K562 (cell line): ENCODE results near the gene TSHZ1. TPM values are rescaled to one million over a fixed set of nuclear protein-coding genes. Genes with fewer than 3 reads are reported as not detected.

ENCODE experiments used
- ATAC-seq: fragments of 200-7000 bp; cut with Tn5 transposase; 3 replicates; pipeline ENCODE4 v1.9.1; 2020; ENCODE audit warnings: moderate library complexity
- BruUV-seq: library from RNA; stranded (reverse); fragments of 400-500 nt; replicated peaks from 2 replicates; lab custom pipeline; 2021; lab: Mats Ljungman, UMichigan
- CTCF ChIA-PET: fragments of 300-600 bp; formaldehyde crosslinking; extraction: SDS; loops from one replicate; lab custom pipeline; 2021; ENCODE audit warnings: low intra/inter-chr PET ratio; lab: Yijun Ruan, JAX
- POLR2A ChIA-PET: fragments of 300-600, 350-650 bp; sonication (Branson Sonifier 250); formaldehyde crosslinking; extraction: SDS; loops from one replicate; lab custom pipeline; 2021; ENCODE audit warnings: antibody characterized with exemption, inconsistent platforms; lab: Yijun Ruan, JAX
- DNase-seq, 4 experiments: peaks; one replicate each; pipeline versions ENCODE4 v3.0.0 to v3.0.0-alpha.2; 2011 to 2018; ENCODE audit warnings: low spot score in 3 of 4, mixed read lengths in 3 of 4; ENCODE audit errors: extremely low read depth in 1 of 4
- FAIRE-seq: peaks from 2 replicates; lab custom pipeline; 2011; peaks lifted over from hg19 to GRCh38; lab: Jason Lieb, UNC
- H2AFZ ChIP-seq: 2 replicates; pipeline ENCODE4 v1.6.0; 2011; ENCODE audit warnings: low read depth, low read length, control low read depth, inconsistent platforms
- H3K27ac ChIP-seq: fragments of 200-600 bp; 3 replicates; pipeline ENCODE4 v1.8.0; 2011; ENCODE audit warnings: low read depth, mild to moderate bottlenecking, control low read depth, inconsistent platforms, low read length, moderate library complexity, mixed read lengths; ENCODE audit errors: extremely low read depth
- H3K27me3 ChIP-seq, 2 experiments: fragments of 300-600 bp in 1 of 2; 2 replicates in 1 of 2; 3 replicates in 1 of 2; pipeline versions ENCODE4 v1.6.0 to v1.8.0; 2011; ENCODE audit warnings: inconsistent platforms in 2 of 2, low read length in 2 of 2, mild to moderate bottlenecking in 1 of 2, mixed read lengths in 1 of 2, moderate library complexity in 1 of 2; ENCODE audit not compliant: control insufficient read depth in 2 of 2, insufficient read depth in 2 of 2
- H3K36me3 ChIP-seq: fragments of 300-600 bp; 3 replicates; pipeline ENCODE4 v1.8.0; 2011; ENCODE audit warnings: mild to moderate bottlenecking, low read length, inconsistent platforms; ENCODE audit not compliant: control insufficient read depth, insufficient read depth
- H3K4me1 ChIP-seq, 2 experiments: fragments of 200-600 bp in 1 of 2; replicated peaks in 1 of 2; 2 replicates in 1 of 2; 3 replicates in 1 of 2; pipeline versions ENCODE4 v1.5.1 to v1.8.0; 2011; ENCODE audit warnings: inconsistent platforms in 2 of 2, low read length in 2 of 2, mild to moderate bottlenecking in 1 of 2, mixed read lengths in 1 of 2, moderate library complexity in 1 of 2; ENCODE audit not compliant: control insufficient read depth in 2 of 2, insufficient read depth in 2 of 2
- H3K4me2 ChIP-seq: 2 replicates; pipeline ENCODE4 v1.6.1; 2011; ENCODE audit warnings: low read length, control low read depth, inconsistent platforms, mixed read lengths; ENCODE audit not compliant: insufficient read depth
- H3K4me3 ChIP-seq: fragments of 200-600 bp; sonication (generic), shearing (Covaris generic); 2 replicates; pipeline ENCODE4 v1.5.1; 2016; ENCODE audit warnings: control low read depth, inconsistent platforms
- H3K79me2 ChIP-seq: fragments of 200-600 bp; 3 replicates; pipeline ENCODE4 v1.8.0; 2011; ENCODE audit warnings: low read length, inconsistent platforms; ENCODE audit not compliant: control insufficient read depth, insufficient read depth
- H3K9ac ChIP-seq, 2 experiments: 2 replicates each; pipeline versions ENCODE4 v1.6.0 to v1.6.1; 2011; ENCODE audit warnings: low read depth in 2 of 2, low read length in 2 of 2, control low read depth in 1 of 2, inconsistent platforms in 1 of 2, mild to moderate bottlenecking in 1 of 2, mixed read lengths in 1 of 2; ENCODE audit not compliant: insufficient read depth in 1 of 2
- H3K9me1 ChIP-seq: one replicate; pipeline ENCODE4 v1.6.0; 2011; ENCODE audit warnings: inconsistent platforms, mild to moderate bottlenecking, low read length, moderate library complexity; ENCODE audit not compliant: control insufficient read depth, insufficient read depth
- H3K9me3 ChIP-seq: replicated peaks from 2 replicates; pipeline ENCODE4 v1.5.1; 2011; ENCODE audit warnings: low read depth, low read length, inconsistent platforms; ENCODE audit not compliant: control insufficient read depth, insufficient read depth
- H4K20me1 ChIP-seq: replicated peaks from 2 replicates; pipeline ENCODE4 v1.6.1; 2011; ENCODE audit warnings: low read length, inconsistent platforms, mixed read lengths; ENCODE audit not compliant: control insufficient read depth, insufficient read depth
- CBFB ChIP-seq: sonication (generic); formaldehyde crosslinking; IDR thresholded peaks from 2 replicates; pipeline ENCODE4 v1.4.0; 2020; ENCODE audit warnings: mild to moderate bottlenecking, missing genetic modification reagents
- EWSR1 ChIP-seq: fragments of 450-650 bp; IDR thresholded peaks from 2 replicates; pipeline ENCODE4 v1.6.1; 2018; ENCODE audit warnings: borderline replicate concordance, mild to moderate bottlenecking, low read depth, moderate library complexity; ENCODE audit not compliant: partially characterized antibody
- HDAC8 ChIP-seq: fragments of 450-650 bp; IDR thresholded peaks from 2 replicates; pipeline ENCODE4 v1.6.1; 2016; ENCODE audit warnings: mild to moderate bottlenecking, missing genetic modification characterization, moderate library complexity, missing compliant biosample characterization
- JUN ChIP-seq, 2 experiments: sonication (generic) in 1 of 2; formaldehyde crosslinking in 1 of 2; IDR thresholded peaks; 2 replicates each; pipeline versions ENCODE4 v1.6.1 to v1.8.0; 2012 to 2022; ENCODE audit warnings: borderline replicate concordance in 2 of 2, mild to moderate bottlenecking in 2 of 2, improper control_type of control experiment in 1 of 2, low read depth in 1 of 2, low read length in 1 of 2, missing genetic modification reagents in 1 of 2
- MAFF ChIP-seq: IDR thresholded peaks from 2 replicates; pipeline ENCODE4 v1.6.1; 2012; ENCODE audit warnings: low read length, improper control_type of control experiment
- NKRF ChIP-seq: fragments of 450-650 bp; IDR thresholded peaks from 2 replicates; pipeline ENCODE4 v1.6.1; 2016; ENCODE audit warnings: borderline replicate concordance
- ZKSCAN8 ChIP-seq: fragments of 200-800 bp; sonication (Bioruptor generic); IDR thresholded peaks from 2 replicates; pipeline ENCODE4 v1.6.1; 2016; ENCODE audit warnings: missing genetic modification characterization, missing compliant biosample characterization
- ZNF407 ChIP-seq: fragments of 450-650 bp; IDR thresholded peaks from 2 replicates; pipeline ENCODE4 v1.6.1; 2016; ENCODE audit warnings: low read depth
- WGBS: fragments of 100-300 bp; shearing (Covaris generic); methylation state at CpG from one replicate; pipeline ENCODE4 v1.1.6; 2016; ENCODE audit warnings: low coverage, mixed read lengths; ENCODE audit not compliant: insufficient coverage; ENCODE audit errors: missing lambda C conversion rate; 5-methylcytosine and 5-hydroxymethylcytosine counted together
- in situ Hi-C: fragments of 300-500 bp; cut with MboI; formaldehyde crosslinking; loops from 4 replicates; pipeline ENCODE4 v1.15.0; 2018; ENCODE audit warnings: inconsistent platforms, mixed read lengths
- intact Hi-C: fragments of 100-400 bp; cut with micrococcal nuclease; formaldehyde crosslinking; loops from 2 replicates; pipeline ENCODE4 v1.14.2; 2022
- polyA plus RNA-seq, 8 experiments: library from polyadenylated mRNA; depleted of rRNA in 4 of 8; stranded (reverse) in 5 of 8; unstranded in 3 of 8; fragments of >200 nt; fragmentation: Nextera tagmentation in 2 of 8; fragmentation: Illumina TruSeq in 1 of 8; extraction: Ambion mirVana in 2 of 8; extraction: Trizol in 1 of 8; gene quantifications; 2 replicates each; pipeline versions ENCODE4 v1.2.1 to v1.2.3, GENCODE V29; 2011 to 2014; ENCODE audit warnings: inconsistent platforms in 1 of 8, missing spikeins in 1 of 8
- total RNA-seq, 7 experiments: library from RNA; depleted of rRNA in 6 of 7; stranded (reverse); fragments of >200 nt in 6 of 7; fragmentation: Illumina TruSeq in 2 of 7; extraction: Trizol in 2 of 7; gene quantifications; 2 replicates each; pipeline versions ENCODE4 v1.2.1 to v1.2.3, GENCODE V29; 2011 to 2021; ENCODE audit warnings: low replicate concordance in 1 of 7
- TF ChIP-seq, protein P1 (sequence below): fragments of 450-650 bp; formaldehyde crosslinking; IDR thresholded peaks from 2 replicates; pipeline ENCODE4 v1.4.0; 2022; ENCODE audit warnings: missing genetic modification characterization

The TSHZ1 gene
- total and polyA plus RNA-seq, 9 of the 15 experiments (the other 6 are each of a cell fraction or from before 2014, with no cell fraction given) = 1.1 to 7.2 (median 2.7) TPM

- TF ChIP-seq NKRF = no peak
Measured at GRCh38 chr18:75336767-75337166, 126.2 kb downstream of the TSHZ1 start (continued).

DNA sequence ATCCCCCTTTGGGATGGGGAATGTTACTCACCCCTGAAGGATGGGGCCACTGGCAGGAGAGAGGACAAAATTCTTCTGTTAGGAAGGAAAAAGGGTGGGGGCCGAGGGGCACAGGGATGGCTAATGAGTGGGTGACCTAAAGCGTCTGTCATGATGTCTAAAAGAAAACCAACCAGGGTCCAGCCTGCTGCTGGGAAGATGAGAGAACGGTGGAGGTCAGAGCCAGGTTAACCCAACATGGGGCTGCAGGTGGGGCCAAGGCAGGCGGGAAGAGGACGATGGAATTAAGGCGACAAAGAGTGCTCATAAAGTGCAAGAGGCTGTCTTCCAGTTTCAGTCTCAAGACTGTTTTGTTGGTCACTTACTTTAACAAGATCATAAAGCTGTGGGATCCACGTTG, 126.8 kb downstream of the TSHZ1 start:
- no peak for FAIRE-seq
- H3K9me3 ChIP-seq = no peaks in the 10 kb centered on the region
- CTCF ChIA-PET = no interaction called here
- no peak overlapping the region for H3K4me3 ChIP-seq
- POLR2A ChIA-PET = no interaction called here
- no peak overlapping the region for H3K9ac ChIP-seq
- no peak overlapping the region for H3K4me2 ChIP-seq
- in situ Hi-C loops (no loop called here), intact Hi-C loops (no loop called here)
- H3K79me2 ChIP-seq = no peaks in the 10 kb centered on the region
- H2AFZ ChIP-seq = no peak overlapping the region
- no peaks in the 10 kb centered on the region for H3K9me1 ChIP-seq
- peaks cover 4 to 35% of the 10 kb centered on the region in 2 experiments; a peak in 4 of 5 replicates for H3K27me3 ChIP-seq
- 0% methylated on average over 7 of the region's 7 CpGs for WGBS
- no peak for ATAC-seq
- no peak for DNase-seq
- H3K36me3 ChIP-seq = no peaks in the 10 kb centered on the region
- no peaks in the 10 kb centered on the region for H4K20me1 ChIP-seq
- no peak overlapping the region for H3K27ac ChIP-seq
- H3K4me1 ChIP-seq = no peaks in the 10 kb centered on the region; a peak in 1 of 5 replicates
- no TSS peak for BruUV-seq
- TF ChIP-seq CBFB (CRISPR knock-in tag) = no peak
- TF ChIP-seq ZKSCAN8 (CRISPR knock-in tag) = no peak
- TF ChIP-seq MAFF = no peak
- TF ChIP-seq, protein P1, sequence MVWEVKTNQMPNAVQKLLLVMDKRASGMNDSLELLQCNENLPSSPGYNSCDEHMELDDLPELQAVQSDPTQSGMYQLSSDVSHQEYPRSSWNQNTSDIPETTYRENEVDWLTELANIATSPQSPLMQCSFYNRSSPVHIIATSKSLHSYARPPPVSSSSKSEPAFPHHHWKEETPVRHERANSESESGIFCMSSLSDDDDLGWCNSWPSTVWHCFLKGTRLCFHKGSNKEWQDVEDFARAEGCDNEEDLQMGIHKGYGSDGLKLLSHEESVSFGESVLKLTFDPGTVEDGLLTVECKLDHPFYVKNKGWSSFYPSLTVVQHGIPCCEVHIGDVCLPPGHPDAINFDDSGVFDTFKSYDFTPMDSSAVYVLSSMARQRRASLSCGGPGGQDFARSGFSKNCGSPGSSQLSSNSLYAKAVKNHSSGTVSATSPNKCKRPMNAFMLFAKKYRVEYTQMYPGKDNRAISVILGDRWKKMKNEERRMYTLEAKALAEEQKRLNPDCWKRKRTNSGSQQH (CRISPR knock-in tag) = no peak
- TF ChIP-seq ZNF407 = no peak
- no peak for TF ChIP-seq EWSR1
- no peak for TF ChIP-seq JUN (IDR thresholded peaks at IDR 0.05; ENCODE audit: borderline replicate concordance, low read depth, low read length)
- TF ChIP-seq JUN (CRISPR knock-in tag; IDR thresholded peaks at IDR 0.05; ENCODE audit: borderline replicate concordance) = no peak
- no peak for TF ChIP-seq HDAC8
